Activated CD8-positive, alpha-beta memory T cell treated with anti-CD3 and anti-CD28 coated beads, Interleukin-2, amount 50 U/mL, for 1 hour (primary cell): ENCODE data around the gene TMEM266.
"Not testable (repeated sequence)": the region's sequence is repeated elsewhere in the genome, so short reads cannot be mapped to it uniquely, and the experiment has no call there.

Experiments
- DNase-seq: peaks from one replicate; pipeline ENCODE4 v3.0.0-alpha.2; 2020; ENCODE audit errors: extremely low read depth

The TMEM266 gene

GRCh38 chr15:76059320-76060117 is at the start of gene TMEM266:
Gene TMEM266 (plus strand): TSS chr15:76059985. CDS start chr15:76134264, 74,279 bp downstream.
- no peak for DNase-seq

GRCh38 chr15:76010613-76011012 is 49.2 kb upstream of the TMEM266 start:
- no peak for DNase-seq

GRCh38 chr15:76011627-76012551 is 47.9 kb upstream of the TMEM266 start, which contains the start of gene NRG4:
Gene NRG4 (minus strand): TSS chr15:76012424. CDS start chr15:76011230, 1,194 bp downstream.
- DNase-seq, result no peak

GRCh38 chr15:76013470-76013869 is 46.3 kb upstream of the TMEM266 start:
- not testable (repeated sequence) for DNase-seq

GRCh38 chr15:76024021-76024768 is 35.6 kb upstream of the TMEM266 start:
- DNase-seq, result no peak

- no peak for DNase-seq
These were observed 27.7 kb upstream of the TMEM266 start for GRCh38 chr15:76032046-76032445.

GRCh38 chr15:76033438-76033837 is 26.3 kb upstream of the TMEM266 start:
- no peak for DNase-seq

- DNase-seq, result no peak
These were observed 25.7 kb upstream of the TMEM266 start for GRCh38 chr15:76034111-76034510.

GRCh38 chr15:76035593-76035992 is 24.2 kb upstream of the TMEM266 start:
- no peak for DNase-seq

GRCh38 chr15:76038512-76038911 is 21.3 kb upstream of the TMEM266 start:
- no peak for DNase-seq

- not testable (repeated sequence) for DNase-seq
These were observed 5.6 kb upstream of the TMEM266 start for GRCh38 chr15:76054201-76054600.

- DNase-seq, result no peak
These were observed 2.9 kb upstream of the TMEM266 start for GRCh38 chr15:76056931-76057330.

- no peak for DNase-seq
These were observed 2.3 kb upstream of the TMEM266 start for GRCh38 chr15:76057332-76058000.

- DNase-seq, result no peak
These were observed 968 bp upstream of the TMEM266 start for GRCh38 chr15:76058714-76059319.

GRCh38 chr15:76060118-76060989 is 569 bp downstream of the TMEM266 start:
- no peak for DNase-seq

GRCh38 chr15:76061700-76062099 is 1.9 kb downstream of the TMEM266 start:
- no peak for DNase-seq

- no peak for DNase-seq
These were observed 2.5 kb downstream of the TMEM266 start for GRCh38 chr15:76062286-76062685.

- no peak for DNase-seq
These were observed 4.6 kb downstream of the TMEM266 start for GRCh38 chr15:76064375-76064774.

- no peak for DNase-seq
These were observed 5.5 kb downstream of the TMEM266 start for GRCh38 chr15:76065245-76065644.

GRCh38 chr15:76065793-76066192 is 6.0 kb downstream of the TMEM266 start:
- no peak for DNase-seq
